ENCODE data around the gene UBE2O.

The UBE2O gene

DNA sequence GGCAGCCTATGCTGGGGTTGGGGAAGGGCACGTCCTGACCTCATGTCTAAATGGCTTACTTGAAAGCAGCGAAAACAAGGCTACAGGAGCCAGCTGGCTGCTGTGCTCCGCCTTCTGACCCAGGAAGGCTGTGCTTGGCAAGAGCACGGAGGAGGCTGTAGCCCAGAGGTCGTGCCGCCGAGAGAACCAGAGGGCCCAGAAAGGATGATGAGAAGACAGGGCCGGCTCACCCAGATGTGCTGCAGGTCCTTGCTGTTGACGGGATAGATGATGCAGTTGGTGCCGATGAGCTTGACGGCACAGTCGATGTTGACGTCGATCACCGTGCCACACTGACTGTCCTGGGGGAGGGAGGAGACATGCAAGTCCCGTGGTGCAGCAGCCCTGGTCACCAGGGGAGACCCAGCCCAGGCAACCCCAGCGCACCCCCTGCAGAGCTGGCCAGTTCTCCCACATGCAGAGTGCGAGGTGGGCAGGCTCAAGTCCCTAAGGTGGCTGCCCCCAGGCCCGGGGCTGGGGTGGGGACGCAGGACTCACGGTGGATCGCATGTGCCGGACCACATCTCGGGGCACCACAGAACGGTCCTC is 47.9 kb downstream of the UBE2O start:
- Histone ChIP-seq H2BK5ac (ENCODE audit: low read depth, low read length, poor library complexity, severe bottlenecking) (no peak overlapping the region), H3K79me1 (replicated peaks; ENCODE audit: low read length, poor library complexity, severe bottlenecking) (peaks cover 49% of the 10 kb centered on the region), H2BK15ac (ENCODE audit: low read depth, poor library complexity, severe bottlenecking) (no peak overlapping the region), H3K14ac (ENCODE audit: low read length in 2 of 2) (peak overlapping the region in 1 of 2 experiments; percentile 11), H3K23ac (ENCODE audit: low read length in 2 of 2) (peak overlapping the region in 1 of 2 experiments; percentile 11), H3K18ac (ENCODE audit: low read depth in 1 of 2, low read length in 2 of 2) (no peak overlapping the region), H2BK12ac (ENCODE audit: low read length in 2 of 2) (peak overlapping the region in 1 of 2 experiments; percentile 32), H3K27me3 (ENCODE audit: control insufficient read depth in 1 of 2, insufficient read depth in 1 of 2, low read length in 2 of 2) (no peaks in the 10 kb centered on the region), H4K91ac (ENCODE audit: low read length) (no peak overlapping the region), H2AK5ac (ENCODE audit: low read length, severe bottlenecking) (no peak overlapping the region), H3K4me3 (ENCODE audit: insufficient read depth in 1 of 2, low read depth in 1 of 2, low read length in 2 of 2) (no peak overlapping the region), H2BK120ac (ENCODE audit: low read depth, low read length) (no peak overlapping the region), H3K9me3 (ENCODE audit: control insufficient read depth, low read length) (no peaks in the 10 kb centered on the region), H3K4ac (ENCODE audit: low read depth in 1 of 2, low read length in 2 of 2) (no peak overlapping the region), H2AFZ (ENCODE audit: low read depth, low read length) (no peak overlapping the region), H3K9ac (ENCODE audit: low read length) (no peak overlapping the region), H3K4me1 (ENCODE audit: control insufficient read depth, insufficient read depth, low read depth, low read length) (peaks cover 13% of the 10 kb centered on the region), H3K36me3 (ENCODE audit: control insufficient read depth in 1 of 2, insufficient read depth in 2 of 2, low read depth in 1 of 2, low read length in 2 of 2) (peaks cover 47 to 63% of the 10 kb centered on the region in 2 experiments), H3K27ac (ENCODE audit: low read length, poor library complexity, severe bottlenecking) (no peak overlapping the region), H3K4me2 (ENCODE audit: low read length, poor library complexity, severe bottlenecking) (no peak overlapping the region), H4K8ac (ENCODE audit: low read length) (no peak overlapping the region)
- WGBS: 96% methylated on average over 25 of the region's 25 CpGs
- no peak for DNase-seq

DNA sequence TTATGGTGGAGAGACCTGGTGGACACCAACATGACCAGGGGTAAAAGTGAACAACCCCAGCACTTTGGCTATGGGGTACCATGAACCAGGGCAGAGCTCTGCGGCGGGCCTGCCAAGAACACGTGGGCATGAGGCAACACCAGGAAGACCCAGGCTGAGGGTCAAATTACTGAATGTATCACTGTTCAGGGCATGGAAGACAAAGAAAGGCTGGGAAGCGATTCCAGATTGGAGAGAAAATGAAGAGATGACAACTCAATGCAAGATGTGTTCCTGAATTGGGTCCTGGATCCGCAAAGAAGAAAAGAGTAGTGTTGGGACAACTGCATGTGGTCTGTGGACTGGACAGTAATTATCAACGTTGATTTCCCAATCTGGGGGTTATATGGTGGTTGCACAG is 48.7 kb downstream of the UBE2O start:
- Histone ChIP-seq H3K36me3 (ENCODE audit: control insufficient read depth in 1 of 2, insufficient read depth in 2 of 2, low read depth in 1 of 2, low read length in 2 of 2) (peaks cover 55 to 65% of the 10 kb centered on the region in 2 experiments), H3K27ac (ENCODE audit: low read length, poor library complexity, severe bottlenecking) (no peak overlapping the region), H4K91ac (ENCODE audit: low read length) (no peak overlapping the region), H3K27me3 (ENCODE audit: control insufficient read depth in 1 of 2, insufficient read depth in 1 of 2, low read length in 2 of 2) (no peaks in the 10 kb centered on the region), H2BK15ac (ENCODE audit: low read depth, poor library complexity, severe bottlenecking) (no peak overlapping the region), H2BK5ac (ENCODE audit: low read depth, low read length, poor library complexity, severe bottlenecking) (no peak overlapping the region), H3K18ac (ENCODE audit: low read depth in 1 of 2, low read length in 2 of 2) (no peak overlapping the region), H3K14ac (ENCODE audit: low read length in 2 of 2) (no peak overlapping the region), H4K8ac (ENCODE audit: low read length) (no peak overlapping the region), H2AFZ (ENCODE audit: low read depth, low read length) (no peak overlapping the region), H2BK12ac (ENCODE audit: low read length in 2 of 2) (no peak overlapping the region), H3K4me2 (ENCODE audit: low read length, poor library complexity, severe bottlenecking) (no peak overlapping the region), H3K79me1 (replicated peaks; ENCODE audit: low read length, poor library complexity, severe bottlenecking) (peaks cover 46% of the 10 kb centered on the region), H3K4ac (ENCODE audit: low read depth in 1 of 2, low read length in 2 of 2) (no peak overlapping the region), H2BK120ac (ENCODE audit: low read depth, low read length) (no peak overlapping the region), H3K4me3 (ENCODE audit: insufficient read depth in 1 of 2, low read depth in 1 of 2, low read length in 2 of 2) (no peak overlapping the region), H3K23ac (ENCODE audit: low read length in 2 of 2) (no peak overlapping the region), H2AK5ac (ENCODE audit: low read length, severe bottlenecking) (no peak overlapping the region), H3K9me3 (ENCODE audit: control insufficient read depth, low read length) (no peaks in the 10 kb centered on the region), H3K4me1 (ENCODE audit: control insufficient read depth, insufficient read depth, low read depth, low read length) (peaks cover 15% of the 10 kb centered on the region), H3K9ac (ENCODE audit: low read length) (no peak overlapping the region)
- 99% methylated on average over 5 of the region's 6 CpGs for WGBS
- DNase-seq: no peak

DNA sequence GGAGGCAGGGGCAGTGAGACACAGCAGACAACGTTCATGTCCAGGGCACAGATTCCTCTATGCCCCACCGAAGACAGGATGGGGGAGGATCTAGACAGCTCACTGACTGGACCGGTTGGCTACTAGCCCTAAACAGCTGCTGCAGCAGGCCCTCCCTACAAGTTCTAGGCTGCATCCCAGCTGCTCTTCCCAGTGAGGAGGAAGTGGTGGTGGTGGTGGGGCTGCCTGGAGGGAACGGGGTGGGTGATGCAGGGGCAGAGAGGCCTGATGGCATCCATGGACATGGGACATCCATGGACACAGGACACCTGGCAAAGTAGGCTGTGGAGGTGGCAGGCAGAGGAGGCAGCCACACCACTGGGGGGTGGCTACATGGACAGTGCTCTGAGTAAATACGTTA is 50.2 kb downstream of the UBE2O start:
- Histone ChIP-seq H3K27me3 (ENCODE audit: control insufficient read depth in 1 of 2, insufficient read depth in 1 of 2, low read length in 2 of 2) (no peaks in the 10 kb centered on the region), H2BK120ac (ENCODE audit: low read depth, low read length) (no peak overlapping the region), H3K4me2 (ENCODE audit: low read length, poor library complexity, severe bottlenecking) (no peak overlapping the region), H4K91ac (ENCODE audit: low read length) (no peak overlapping the region), H2BK15ac (ENCODE audit: low read depth, poor library complexity, severe bottlenecking) (no peak overlapping the region), H4K8ac (ENCODE audit: low read length) (no peak overlapping the region), H3K36me3 (ENCODE audit: control insufficient read depth in 1 of 2, insufficient read depth in 2 of 2, low read depth in 1 of 2, low read length in 2 of 2) (peaks cover 69 to 80% of the 10 kb centered on the region in 2 experiments), H2BK5ac (ENCODE audit: low read depth, low read length, poor library complexity, severe bottlenecking) (no peak overlapping the region), H3K18ac (ENCODE audit: low read depth in 1 of 2, low read length in 2 of 2) (no peak overlapping the region), H3K27ac (ENCODE audit: low read length, poor library complexity, severe bottlenecking) (no peak overlapping the region), H3K23ac (ENCODE audit: low read length in 2 of 2) (no peak overlapping the region), H2AK5ac (ENCODE audit: low read length, severe bottlenecking) (no peak overlapping the region), H3K79me1 (replicated peaks; ENCODE audit: low read length, poor library complexity, severe bottlenecking) (peaks cover 40% of the 10 kb centered on the region), H3K4ac (ENCODE audit: low read depth in 1 of 2, low read length in 2 of 2) (no peak overlapping the region), H3K4me1 (ENCODE audit: control insufficient read depth, insufficient read depth, low read depth, low read length) (peaks cover 27% of the 10 kb centered on the region), H3K9ac (ENCODE audit: low read length) (no peak overlapping the region), H2AFZ (ENCODE audit: low read depth, low read length) (no peak overlapping the region), H3K9me3 (ENCODE audit: control insufficient read depth, low read length) (no peaks in the 10 kb centered on the region), H3K14ac (ENCODE audit: low read length in 2 of 2) (no peak overlapping the region), H2BK12ac (ENCODE audit: low read length in 2 of 2) (no peak overlapping the region), H3K4me3 (ENCODE audit: insufficient read depth in 1 of 2, low read depth in 1 of 2, low read length in 2 of 2) (no peak overlapping the region)
- 95% methylated on average over 5 of the region's 5 CpGs for WGBS
- no peak for DNase-seq

DNA sequence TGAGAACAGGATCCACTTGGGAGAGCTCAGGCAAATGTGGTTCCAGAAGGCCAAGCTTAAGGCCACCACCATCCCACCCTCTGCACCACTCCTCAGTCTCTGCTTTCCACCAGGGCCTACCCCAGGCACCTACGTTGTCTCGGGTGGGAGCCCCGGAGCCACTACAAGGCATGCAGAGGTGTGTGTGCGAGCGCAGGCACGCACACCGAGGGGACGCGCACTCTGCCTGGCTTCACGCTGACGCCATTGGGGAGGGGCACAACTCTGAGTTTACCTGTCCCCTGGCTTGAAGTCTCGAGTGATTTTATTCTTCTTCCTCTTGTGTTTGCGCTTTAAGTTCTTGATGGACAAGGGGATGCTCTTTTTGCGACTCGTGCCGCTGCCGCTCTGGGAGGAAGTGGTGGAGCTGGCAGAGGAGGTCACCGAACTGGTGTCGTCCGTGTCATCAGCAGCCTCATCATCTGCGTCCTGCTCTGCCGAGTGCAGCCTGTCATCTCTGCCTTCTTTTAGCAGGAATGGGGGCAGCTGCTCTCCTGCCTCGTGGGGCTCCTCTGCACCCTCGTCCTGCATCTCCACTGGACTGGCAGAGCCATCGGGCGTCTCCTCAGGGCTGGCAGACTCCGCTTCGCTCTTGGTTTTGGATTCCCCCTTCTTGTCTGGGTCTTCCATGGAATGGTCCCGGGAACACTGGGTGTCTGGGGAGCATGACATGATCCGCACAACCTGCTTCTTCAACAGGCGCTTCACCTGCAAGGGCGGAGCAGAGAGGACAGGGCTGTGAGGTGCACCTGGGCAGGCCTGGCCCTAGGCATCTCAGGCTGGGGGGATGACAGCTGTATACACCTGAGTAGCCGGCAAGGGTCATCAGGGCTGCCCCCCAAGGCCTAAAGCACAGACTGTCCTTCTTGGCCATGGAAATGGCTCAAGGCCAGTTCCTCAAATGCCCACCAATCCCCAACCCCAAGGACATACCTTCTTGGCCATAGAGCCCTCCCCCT is 53.5 kb downstream of the UBE2O start:
- DNase-seq: no peak
- H3K4me3 ChIP-seq (ENCODE audit: insufficient read depth in 1 of 2, low read depth in 1 of 2, low read length in 2 of 2): no peak overlapping the region
- H4K8ac ChIP-seq (ENCODE audit: low read length): no peak overlapping the region

More for the DNA sequence above, 53.5 kb downstream of the UBE2O start:
- H3K4me2 ChIP-seq (ENCODE audit: low read length, poor library complexity, severe bottlenecking): no peak overlapping the region
- no peak overlapping the region for H3K4ac ChIP-seq (ENCODE audit: low read depth in 1 of 2, low read length in 2 of 2)
- no peaks in the 10 kb centered on the region for H3K9me3 ChIP-seq (ENCODE audit: control insufficient read depth, low read length)
- H3K79me1 ChIP-seq (replicated peaks; ENCODE audit: low read length, poor library complexity, severe bottlenecking): peaks cover 12% of the 10 kb centered on the region
- no peak overlapping the region for H2BK5ac ChIP-seq (ENCODE audit: low read depth, low read length, poor library complexity, severe bottlenecking)
- H2AK5ac ChIP-seq (ENCODE audit: low read length, severe bottlenecking): no peak overlapping the region
- H4K91ac ChIP-seq (ENCODE audit: low read length): no peak overlapping the region
- H3K27me3 ChIP-seq (ENCODE audit: control insufficient read depth in 1 of 2, insufficient read depth in 1 of 2, low read length in 2 of 2): no peaks in the 10 kb centered on the region
- H2BK12ac ChIP-seq (ENCODE audit: low read length in 2 of 2): no peak overlapping the region
- H3K36me3 ChIP-seq (ENCODE audit: control insufficient read depth in 1 of 2, insufficient read depth in 2 of 2, low read depth in 1 of 2, low read length in 2 of 2): peaks cover 82 to 88% of the 10 kb centered on the region in 2 experiments
- peaks cover 18% of the 10 kb centered on the region for H3K4me1 ChIP-seq (ENCODE audit: control insufficient read depth, insufficient read depth, low read depth, low read length)
- H3K18ac ChIP-seq (ENCODE audit: low read depth in 1 of 2, low read length in 2 of 2): no peak overlapping the region
- no peak overlapping the region for H3K27ac ChIP-seq (ENCODE audit: low read length, poor library complexity, severe bottlenecking)
- no peak overlapping the region for H2BK120ac ChIP-seq (ENCODE audit: low read depth, low read length)
- no peak overlapping the region for H2BK15ac ChIP-seq (ENCODE audit: low read depth, poor library complexity, severe bottlenecking)
- 93% methylated on average over 33 of the region's 33 CpGs for WGBS
- no peak overlapping the region for H3K23ac ChIP-seq (ENCODE audit: low read length in 2 of 2)
- no peak overlapping the region for H2AFZ ChIP-seq (ENCODE audit: low read depth, low read length)
- H3K14ac ChIP-seq (ENCODE audit: low read length in 2 of 2): no peak overlapping the region
- H3K9ac ChIP-seq (ENCODE audit: low read length): no peak overlapping the region

Measured in mesenchymal stem cell (in vitro differentiated cells and primary cell).